Astrocyte of the hippocampus (primary cell): Measurements from ENCODE around the gene DNAH3.
"Not testable (repeated sequence)": the region's sequence is repeated elsewhere in the genome, so short reads cannot be mapped to it uniquely, and the experiment has no call there.

ENCODE experiments used
- DNase-seq: peaks from one replicate; pipeline ENCODE4 v3.0.0; 2011; ENCODE audit warnings: low read depth, low spot score

The DNAH3 gene

GRCh38 chr16:21169249-21169981, 18.8 kb upstream of the DNAH3 start:
- DNase-seq = no peak

DNA sequence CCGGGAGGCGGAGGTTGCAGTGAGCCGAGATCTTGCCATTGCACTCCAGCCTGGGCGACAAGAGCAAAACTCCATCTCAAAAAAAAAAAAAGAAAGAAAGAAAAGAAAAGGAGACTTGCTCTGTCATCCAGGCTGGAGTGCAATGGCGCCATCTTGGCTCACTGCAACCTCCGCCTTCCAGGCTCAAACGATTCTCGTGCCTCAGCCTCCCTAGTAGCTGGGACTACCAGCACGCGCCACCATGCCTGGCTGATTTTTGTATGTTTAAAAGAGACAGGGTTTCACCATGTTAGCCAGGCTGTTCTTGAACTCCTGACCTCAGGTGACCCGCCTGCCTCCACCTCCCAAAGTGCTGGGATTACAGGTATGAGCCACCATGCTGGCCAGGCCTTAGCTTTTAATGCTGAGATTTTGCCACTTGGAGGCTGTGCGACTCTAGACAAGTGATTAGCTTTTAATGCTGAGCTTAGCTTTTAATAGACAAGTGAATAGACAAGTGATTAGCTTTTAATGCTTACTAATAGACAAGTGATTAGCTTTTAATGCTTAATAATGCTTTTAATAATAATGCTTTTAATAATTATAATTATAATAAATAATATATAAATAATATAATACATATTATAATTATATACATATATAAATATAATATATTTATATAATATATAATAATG, 17.4 kb upstream of the DNAH3 start:
- DNase-seq = no peak

DNA sequence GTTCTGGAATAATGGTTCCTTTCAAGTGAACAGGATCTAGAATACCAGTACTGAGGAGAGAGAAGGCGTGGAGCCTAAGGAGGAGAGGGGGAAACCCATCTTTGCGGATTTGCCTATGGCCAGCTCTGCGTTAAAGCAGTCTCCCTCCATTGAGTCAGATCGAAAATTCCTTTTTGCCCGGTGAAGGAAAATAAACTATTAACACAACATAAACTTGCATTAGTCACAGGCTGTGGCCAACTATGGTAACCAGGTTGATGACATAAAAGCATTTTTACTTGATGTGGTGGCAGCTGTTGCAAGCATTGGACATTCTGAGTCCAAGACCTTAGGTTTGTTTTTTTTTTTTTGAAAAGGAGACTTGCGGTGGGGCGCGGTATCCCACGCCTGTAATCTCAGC, 16.7 kb upstream of the DNAH3 start:
- DNase-seq = peak; percentile 90

DNA sequence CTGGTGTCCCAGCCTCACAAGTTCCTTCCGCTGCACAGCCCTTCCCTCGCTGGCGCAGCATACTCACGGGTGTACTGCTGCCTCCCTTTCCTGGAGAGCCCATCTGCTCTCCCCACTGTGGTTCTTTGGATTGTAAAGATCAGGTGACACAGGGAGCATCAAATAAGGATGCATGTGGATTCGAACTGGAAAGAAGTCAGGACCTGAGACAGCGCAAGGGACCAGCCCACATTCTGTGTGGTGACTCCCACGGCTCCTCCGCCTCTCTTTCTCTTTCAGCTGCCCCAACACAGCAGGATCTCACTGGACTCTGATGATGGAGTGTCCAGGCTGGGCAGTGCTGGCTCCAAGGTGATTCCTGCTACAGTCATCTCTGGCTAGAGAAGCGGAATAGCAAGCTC, 15.9 kb upstream of the DNAH3 start:
- DNase-seq = peak; percentile 74

DNA sequence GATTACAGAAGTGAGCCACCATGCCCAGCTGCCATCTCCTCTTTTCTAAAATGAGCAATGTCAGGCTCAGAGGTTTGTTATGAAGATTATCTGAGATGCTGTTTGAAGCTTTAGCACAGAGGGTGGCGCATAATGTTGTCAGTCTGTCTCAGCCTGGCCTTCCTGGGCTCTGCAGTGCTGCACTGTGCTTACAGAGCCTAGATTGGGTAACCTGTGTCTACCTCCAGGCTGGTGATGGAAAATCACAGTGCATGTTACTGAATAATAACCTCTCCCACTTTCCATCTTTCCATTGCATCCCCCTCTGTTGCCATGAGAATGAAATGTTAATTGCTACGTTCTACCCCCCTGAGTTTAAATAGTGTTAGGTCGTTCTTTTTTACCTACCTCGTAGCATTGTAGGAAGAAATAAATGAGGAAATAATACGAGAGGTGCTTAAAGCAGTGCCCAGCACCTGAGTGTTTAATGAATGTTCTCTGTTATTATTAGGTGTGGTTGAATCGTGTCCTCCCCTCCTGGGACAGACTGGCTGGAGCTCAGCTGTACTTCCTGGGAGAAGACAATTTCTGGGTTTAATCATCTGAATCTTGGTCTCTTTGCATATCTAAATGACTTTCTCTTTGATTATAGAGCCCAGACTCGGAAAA, 14.0 kb upstream of the DNAH3 start:
- DNase-seq = no peak

- no peak for DNase-seq
These were observed 12.9 kb upstream of the DNAH3 start for GRCh38 chr16:21163576-21163975.

DNA sequence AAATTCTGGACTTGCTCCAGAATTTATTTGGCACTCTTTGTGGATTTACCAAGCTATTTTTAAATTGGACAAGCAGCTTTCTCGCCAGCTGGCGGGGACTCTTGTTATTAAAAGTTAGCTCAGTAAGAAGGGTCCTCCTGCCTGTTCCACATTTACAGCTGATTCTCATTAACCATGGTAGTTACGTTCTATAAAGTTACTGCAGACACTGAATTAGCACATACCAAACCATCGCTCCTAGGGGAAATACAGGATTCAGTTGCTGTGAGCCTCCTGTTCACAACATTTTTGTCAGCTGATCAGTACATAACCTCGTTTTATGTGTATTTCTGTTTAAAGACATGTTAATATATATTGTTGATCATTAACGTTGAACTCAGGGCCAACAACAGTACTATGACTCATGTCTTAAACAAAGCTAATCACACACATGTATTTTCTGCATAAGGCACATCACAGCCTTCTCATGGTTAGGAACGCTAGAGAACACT, 12.1 kb upstream of the DNAH3 start:
- DNase-seq = no peak

DNA sequence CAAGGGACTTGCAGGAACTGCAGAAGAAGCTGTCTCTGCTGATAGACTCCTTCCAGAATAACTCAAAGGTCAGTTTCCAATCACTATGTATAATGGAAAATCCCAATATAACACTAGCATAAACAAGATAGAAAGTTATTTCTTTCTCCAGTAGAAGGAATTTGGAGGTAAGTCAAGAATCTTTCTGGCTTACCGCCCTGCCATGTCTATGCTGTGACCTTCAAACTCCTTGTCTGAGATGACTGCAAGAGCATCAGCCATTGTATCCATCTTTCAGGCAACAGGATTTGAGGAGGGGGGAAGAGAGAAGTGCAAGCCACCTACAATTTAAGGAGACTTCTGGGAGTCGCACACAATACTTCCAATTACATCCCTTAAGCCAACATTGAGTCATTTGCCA, 10.6 kb upstream of the DNAH3 start:
- DNase-seq = peak; percentile 26

DNA sequence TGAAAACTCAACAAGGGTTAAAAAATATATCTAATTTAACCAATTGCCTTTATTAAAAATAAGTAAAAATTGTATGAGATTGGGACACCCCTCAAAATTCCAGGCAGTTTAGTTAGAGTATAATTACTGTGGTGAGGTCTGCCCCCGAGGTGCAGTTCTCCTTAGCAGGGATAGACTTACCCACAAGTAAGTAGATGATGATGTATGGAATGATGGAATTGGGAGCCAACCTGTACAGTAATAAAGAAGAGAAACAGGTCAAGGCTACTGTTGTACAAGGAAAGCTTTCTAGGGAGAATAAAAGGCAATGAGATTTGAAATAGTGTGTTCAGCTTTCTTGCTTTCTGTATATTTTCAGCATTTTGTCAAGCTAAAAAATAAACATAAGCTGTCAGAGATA, 9.6 kb upstream of the DNAH3 start:
- no peak for DNase-seq

DNA sequence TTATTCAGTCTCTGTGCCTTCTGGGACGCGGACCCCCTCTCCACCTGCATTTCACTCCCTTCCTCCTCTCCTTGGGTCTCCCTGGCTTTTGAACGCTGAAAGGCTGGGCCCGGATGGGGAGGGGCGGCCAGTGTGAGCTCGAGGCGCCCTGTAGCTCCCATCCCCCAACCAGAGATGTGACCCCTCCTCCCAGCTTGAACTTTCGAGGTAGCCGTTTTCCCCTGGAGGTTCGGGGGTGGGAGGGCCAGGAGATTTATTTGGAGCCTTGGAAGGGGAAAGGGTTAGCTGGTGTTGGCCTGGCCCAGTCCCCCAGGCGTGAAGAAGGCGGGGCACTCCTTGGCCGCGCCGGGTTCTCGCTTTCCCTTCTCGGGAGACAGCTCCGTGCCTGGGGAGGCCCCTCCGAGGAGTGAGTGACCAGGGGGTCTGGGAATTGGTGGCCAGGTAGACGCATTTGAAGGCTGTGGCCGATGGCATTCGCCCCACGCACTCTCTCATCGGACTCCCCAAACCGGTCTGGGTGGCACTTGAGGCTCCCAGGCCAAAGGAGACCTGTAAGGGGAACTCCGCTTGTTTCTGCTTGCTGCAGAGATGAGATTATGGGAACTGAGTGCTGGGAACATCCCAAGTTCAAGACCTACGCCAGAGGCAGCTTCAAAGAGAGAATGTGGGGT, 8.8 kb upstream of the DNAH3 start:
- DNase-seq = peak; percentile 41

DNA sequence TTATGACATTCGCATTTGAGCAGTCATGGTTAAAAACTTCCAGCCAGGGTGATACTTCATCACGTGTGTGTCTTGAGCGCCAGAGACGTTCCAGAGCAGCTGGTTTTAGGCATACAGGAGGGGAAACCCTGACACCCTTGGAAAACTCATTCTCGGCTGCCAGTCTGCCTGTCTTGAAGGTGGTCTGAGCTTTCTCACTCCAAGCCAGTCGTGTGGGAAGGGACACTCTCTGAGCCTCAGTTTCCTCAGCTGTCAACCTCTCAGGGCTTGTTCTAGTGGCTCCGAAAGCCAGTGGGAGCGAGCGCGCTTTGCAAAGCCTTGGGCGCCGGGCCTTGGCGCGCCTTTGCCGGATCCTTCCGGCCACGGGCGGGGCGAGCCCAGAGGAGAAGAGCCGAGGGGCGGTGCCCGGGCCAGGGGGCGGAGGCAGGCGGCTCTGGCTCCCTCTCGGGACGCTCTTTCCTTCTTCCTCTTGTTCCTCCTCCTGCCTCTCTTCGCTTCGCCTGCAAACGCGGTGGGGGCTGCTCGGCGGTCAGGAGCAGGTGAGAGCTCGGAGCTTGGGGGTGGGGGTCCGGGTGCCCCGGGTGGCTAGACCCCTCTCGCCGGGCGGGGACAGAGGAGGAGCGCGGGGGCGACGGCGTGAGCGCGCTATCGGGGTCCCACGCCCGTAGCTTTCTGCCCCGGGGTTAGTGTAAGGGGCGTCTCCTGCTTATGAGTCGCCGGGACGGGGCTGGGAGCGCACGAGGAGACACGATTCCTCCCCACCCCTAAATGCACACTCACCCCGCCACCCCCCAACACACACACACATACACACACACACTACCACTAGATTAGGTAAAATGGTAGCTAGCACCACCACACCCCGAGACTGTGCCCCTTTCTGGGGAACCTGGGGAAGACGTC, 7.8 kb upstream of the DNAH3 start, which contains the start of gene LDAF1:
TSS of gene LDAF1 (plus strand) at position 467 of the 903 bp plus-strand sequence. CDS start 2,509 bp downstream, outside the sequence.
- DNase-seq = peak; percentile 88

DNA sequence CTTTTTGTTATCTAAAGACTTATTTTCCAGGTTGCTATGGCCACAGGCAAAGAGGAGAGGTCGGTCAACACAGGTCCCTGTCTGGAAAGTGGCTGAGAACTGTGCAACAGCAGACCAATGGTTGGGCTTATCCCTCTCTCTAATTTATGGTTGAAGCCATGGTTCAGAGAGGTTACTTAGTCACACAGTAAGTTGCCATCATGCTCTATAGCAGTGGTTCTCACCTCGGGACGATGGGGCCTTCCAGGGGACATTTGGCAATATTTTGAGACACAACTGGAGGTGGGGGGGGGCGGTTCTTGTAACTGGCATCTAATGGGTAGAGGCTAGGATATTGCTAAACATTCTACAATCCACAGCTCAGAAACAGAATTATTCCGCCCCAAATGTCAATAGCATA, 7.0 kb upstream of the DNAH3 start:
- no peak for DNase-seq

- peak; percentile 80 for DNase-seq
These were observed 6.3 kb upstream of the DNAH3 start for GRCh38 chr16:21156767-21157467.

DNA sequence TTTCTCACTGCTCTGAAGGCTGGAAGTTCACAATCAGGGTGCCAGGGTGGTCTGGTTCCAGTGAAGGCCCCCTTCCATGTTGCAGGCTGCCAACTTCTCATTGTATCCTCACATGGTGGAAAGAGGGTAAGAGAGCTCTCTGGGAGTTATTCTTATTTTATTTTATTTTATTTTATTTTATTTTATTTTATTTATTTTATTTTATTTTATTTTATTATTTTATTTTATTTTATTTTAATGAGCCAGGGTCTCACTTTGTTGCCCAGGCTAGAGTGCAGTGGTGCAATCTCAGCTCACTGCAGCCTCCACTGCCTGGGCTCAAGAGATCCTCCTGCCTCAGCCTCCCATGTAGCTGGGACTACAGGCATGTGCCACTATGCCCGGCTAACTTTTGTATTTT, 5.4 kb upstream of the DNAH3 start:
- not testable (repeated sequence) for DNase-seq

DNA sequence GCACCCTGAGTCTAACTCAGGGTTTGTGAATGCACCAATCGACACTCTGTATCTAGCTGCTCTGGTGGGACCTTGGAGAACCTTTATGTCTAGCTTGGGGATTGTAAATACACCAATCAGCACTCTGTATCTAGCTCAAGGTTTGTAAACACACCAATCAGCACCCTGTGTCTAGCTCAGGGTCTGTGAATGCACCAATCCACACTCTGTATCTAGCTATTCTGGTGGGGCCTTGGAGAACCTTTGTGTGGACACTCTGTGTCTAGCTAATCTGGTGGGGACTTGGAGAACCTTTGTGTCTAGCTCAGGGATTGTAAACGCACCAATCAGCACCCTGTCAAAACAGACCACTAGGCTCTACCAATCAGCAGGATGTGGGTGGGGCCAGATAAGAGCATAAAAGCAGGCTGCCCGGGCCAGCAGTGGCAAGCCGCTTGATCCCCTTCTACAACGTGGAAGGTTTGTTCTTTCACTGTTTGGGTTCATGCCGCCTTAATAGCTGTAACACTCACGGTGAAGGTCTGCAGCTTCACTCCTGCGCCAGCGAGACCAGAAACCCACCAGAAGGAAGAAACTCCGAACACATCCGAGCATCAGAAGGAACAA, 2.6 kb upstream of the DNAH3 start:
- not testable (repeated sequence) for DNase-seq

GRCh38 chr16:21152160-21153030, 1.7 kb upstream of the DNAH3 start:
- not testable (repeated sequence) for DNase-seq

DNA sequence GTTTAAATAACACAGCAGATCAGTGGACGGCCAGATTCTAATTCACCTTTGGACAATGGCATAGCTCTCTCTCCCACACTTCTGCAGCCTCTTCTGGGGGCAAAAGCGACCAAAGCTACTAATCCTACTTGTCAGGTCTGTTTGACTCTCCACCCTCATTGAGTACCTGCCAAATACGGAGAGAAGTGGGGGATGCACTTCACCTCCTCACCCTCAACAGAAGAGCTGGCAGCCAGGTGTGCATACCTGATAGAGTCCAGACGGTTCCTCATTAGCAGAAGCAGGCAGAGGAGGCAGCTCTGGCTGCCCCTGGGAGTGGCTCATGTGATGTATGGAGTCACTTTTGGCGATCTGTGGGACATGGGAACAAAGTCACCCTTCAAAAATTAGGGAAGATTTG, 4.9 kb downstream of the DNAH3 start:
- no peak for DNase-seq

- no peak for DNase-seq
These were observed 16.6 kb downstream of the DNAH3 start for GRCh38 chr16:21134053-21134452.

DNA sequence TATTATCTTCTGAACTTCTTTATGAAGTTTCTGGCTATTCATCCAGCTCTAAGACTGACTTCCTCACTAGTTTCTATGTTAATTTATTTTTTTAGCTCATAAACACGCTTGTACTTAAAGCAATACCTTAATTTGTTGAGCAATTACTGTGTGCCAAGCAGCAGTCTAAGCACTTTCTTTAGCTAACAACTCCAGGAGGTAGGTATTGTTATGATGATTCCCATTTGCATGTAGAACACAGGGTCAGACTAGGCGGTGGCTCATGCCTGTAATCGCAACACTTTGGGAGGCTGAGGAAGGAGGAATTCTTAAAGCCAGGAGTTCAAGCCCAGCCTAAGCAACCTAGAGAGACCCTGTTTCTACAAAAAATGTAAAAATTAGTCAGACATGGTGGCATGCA, 19.8 kb downstream of the DNAH3 start:
- DNase-seq = no peak
